GM21390 (cell line): Measurements from ENCODE around the gene KRTAP13-4.

Experiments
- ATAC-seq: cut with Tn5 transposase; IDR thresholded peaks from one replicate; pipeline ENCODE4 v1.9.1; 2021; ENCODE audit not compliant: unreplicated experiment

Gene KRTAP13-4

GRCh38 chr21:30430170-30430655, at the start of gene KRTAP13-4:
Gene KRTAP13-4, plus strand, starts transcription at chr21:30430220. Its CDS starts 56 bp downstream, at chr21:30430276.
- ATAC-seq, result no peak

GRCh38 chr21:30382201-30382600, 47.8 kb upstream of the KRTAP13-4 start:
- no peak for ATAC-seq

- no peak for ATAC-seq
Measured at GRCh38 chr21:30391492-30392025, 38.5 kb upstream of the KRTAP13-4 start.

- no peak for ATAC-seq
Measured at GRCh38 chr21:30395731-30396130, 34.3 kb upstream of the KRTAP13-4 start, which contains the start of gene KRTAP13-1. Gene KRTAP13-1, plus strand, starts transcription at chr21:30396031. Its CDS starts 56 bp downstream, at chr21:30396087.

GRCh38 chr21:30408782-30409494, 21.1 kb upstream of the KRTAP13-4 start:
- ATAC-seq, result no peak

- no peak for ATAC-seq
Measured at GRCh38 chr21:30415993-30416392, 14.0 kb upstream of the KRTAP13-4 start.

GRCh38 chr21:30425826-30426225, 4.2 kb upstream of the KRTAP13-4 start, which contains the start of gene KRTAP13-3:
Gene KRTAP13-3, minus strand, starts transcription at chr21:30425926. Its CDS starts 14 bp downstream, at chr21:30425912.
- no peak for ATAC-seq

- ATAC-seq, result no peak
Measured at GRCh38 chr21:30426731-30427130, 3.3 kb upstream of the KRTAP13-4 start.

- no peak for ATAC-seq
Measured at GRCh38 chr21:30434033-30434631, 4.1 kb downstream of the KRTAP13-4 start.

- no peak for ATAC-seq
Measured at GRCh38 chr21:30437010-30437565, 7.1 kb downstream of the KRTAP13-4 start.

- no peak for ATAC-seq
Measured at GRCh38 chr21:30439975-30440374, 10.0 kb downstream of the KRTAP13-4 start, which contains the start of gene KRTAP15-1. Gene KRTAP15-1, plus strand, starts transcription at chr21:30440275. Its CDS starts 53 bp downstream, at chr21:30440328.

GRCh38 chr21:30443226-30443625, 13.2 kb downstream of the KRTAP13-4 start:
- ATAC-seq, result no peak

- no peak for ATAC-seq
Measured at GRCh38 chr21:30444204-30444603, 14.2 kb downstream of the KRTAP13-4 start.

GRCh38 chr21:30447056-30447455, 17.0 kb downstream of the KRTAP13-4 start:
- no peak for ATAC-seq

- no peak for ATAC-seq
Measured at GRCh38 chr21:30448514-30448913, 18.5 kb downstream of the KRTAP13-4 start.

- ATAC-seq, result no peak
Measured at GRCh38 chr21:30463713-30464112, 33.7 kb downstream of the KRTAP13-4 start.

GRCh38 chr21:30468900-30469714, 39.1 kb downstream of the KRTAP13-4 start:
- ATAC-seq, result no peak

GRCh38 chr21:30478004-30478403, 48.0 kb downstream of the KRTAP13-4 start:
- ATAC-seq, result no peak

- no peak for ATAC-seq
Measured at GRCh38 chr21:30479259-30479658, 49.2 kb downstream of the KRTAP13-4 start.

- ATAC-seq, result no peak
Measured at GRCh38 chr21:30480145-30480544, 50.1 kb downstream of the KRTAP13-4 start, which contains the start of gene KRTAP19-1. Gene KRTAP19-1, minus strand, starts transcription at chr21:30480367. Its CDS starts 50 bp downstream, at chr21:30480317.
